ENCODE data around the gene LCT.

The LCT gene

GRCh38 chr2:135820003-135820618, 16.9 kb downstream of the LCT start:
- ChIA-PET POLR2A (interaction anchor here (0.7 kb wide), 1 partner anchor 75 kb away, joined by 3 read pairs; no protein-coding TSS in a partner anchor), CTCF (interaction anchor here (0.6 kb wide), 1 partner anchor 792 kb away, joined by 5 read pairs; no protein-coding TSS in a partner anchor)
- H3K4me1 ChIP-seq (ENCODE audit: control insufficient read depth, insufficient read depth, low read length), result no peaks in the 10 kb centered on the region
- H3K4me3 ChIP-seq (ENCODE audit: low read depth, low read length), result no peak overlapping the region
- TF ChIP-seq SCRT2 (tag by site-specific recombination; IDR thresholded peaks at IDR 0.05) (no peak), ZNF510 (tag by site-specific recombination; IDR thresholded peaks at IDR 0.05; ENCODE audit: insufficient replicate concordance) (no peak), ZSCAN30 (tag by site-specific recombination; IDR thresholded peaks at IDR 0.05) (no peak), ZNF292 (tag by site-specific recombination; IDR thresholded peaks at IDR 0.05; ENCODE audit: borderline replicate concordance, low read depth) (no peak), ZNF76 (tag by site-specific recombination; IDR thresholded peaks at IDR 0.05; ENCODE audit: borderline replicate concordance, low read depth) (no peak), ZBTB49 (tag by site-specific recombination; IDR thresholded peaks at IDR 0.05; ENCODE audit: low read depth) (no peak), ZNF548 (tag by site-specific recombination; IDR thresholded peaks at IDR 0.05) (no peak), ZSCAN16 (tag by site-specific recombination; IDR thresholded peaks at IDR 0.05) (no peak), IKZF3 (tag by site-specific recombination; IDR thresholded peaks at IDR 0.05) (no peak), ZNF792 (tag by site-specific recombination; IDR thresholded peaks at IDR 0.05) (no peak), SALL2 (tag by site-specific recombination; IDR thresholded peaks at IDR 0.05; ENCODE audit: borderline replicate concordance) (no peak), ZNF426 (tag by site-specific recombination; IDR thresholded peaks at IDR 0.05) (no peak)
- no peak overlapping the region for H3K27ac ChIP-seq (ENCODE audit: extremely low read depth, low read depth, low read length)
- H3K36me3 ChIP-seq (ENCODE audit: control insufficient read depth in 2 of 2, insufficient read depth in 1 of 2, low read length in 2 of 2), result no peaks in the 10 kb centered on the region
- no peaks in the 10 kb centered on the region for H3K9me3 ChIP-seq (ENCODE audit: control insufficient read depth, insufficient read depth, low read depth, low read length)

GRCh38 chr2:135818937-135819610, 17.9 kb downstream of the LCT start:
- POLR2A ChIA-PET, result no interaction called here
- CTCF ChIA-PET, result interaction anchor here (0.6 to 1.0 kb wide), 2 partner anchors 23 to 807 kb away, joined by 3 to 5 read pairs; no protein-coding TSS in a partner anchor
- Histone ChIP-seq H3K9me3 (ENCODE audit: control insufficient read depth, insufficient read depth, low read depth, low read length) (no peaks in the 10 kb centered on the region), H3K27ac (ENCODE audit: extremely low read depth, low read depth, low read length) (no peak overlapping the region), H3K4me3 (ENCODE audit: low read depth, low read length) (no peak overlapping the region), H3K36me3 (ENCODE audit: control insufficient read depth in 2 of 2, insufficient read depth in 1 of 2, low read length in 2 of 2) (no peaks in the 10 kb centered on the region), H3K4me1 (ENCODE audit: control insufficient read depth, insufficient read depth, low read length) (no peaks in the 10 kb centered on the region)
- TF ChIP-seq ZBTB17 (tag by site-specific recombination; IDR thresholded peaks at IDR 0.05), result no peak
- TF ChIP-seq ZNF366 (tag by site-specific recombination; conservative IDR thresholded peaks at IDR 0.05), result no peak
- no peak for TF ChIP-seq ZBTB20 (tag by site-specific recombination; IDR thresholded peaks at IDR 0.05)
- no peak for TF ChIP-seq GFI1B (tag by site-specific recombination; IDR thresholded peaks at IDR 0.05)
- TF ChIP-seq CTCF (tag by site-specific recombination; IDR thresholded peaks at IDR 0.05), result no peak
- TF ChIP-seq ZNF132 (tag by site-specific recombination; IDR thresholded peaks at IDR 0.05; ENCODE audit: borderline replicate concordance), result no peak
- no peak for TF ChIP-seq ZNF626 (tag by site-specific recombination; IDR thresholded peaks at IDR 0.05)
- TF ChIP-seq ZNF416 (tag by site-specific recombination; IDR thresholded peaks at IDR 0.05), result no peak
- TF ChIP-seq MEIS1 (CRISPR knock-in tag; IDR thresholded peaks at IDR 0.05; ENCODE audit: borderline replicate concordance), result no peak
- no peak for TF ChIP-seq ZNF140 (tag by site-specific recombination; IDR thresholded peaks at IDR 0.05)
- no peak for TF ChIP-seq HIC1 (tag by site-specific recombination; IDR thresholded peaks at IDR 0.05)
- TF ChIP-seq ZNF530 (tag by site-specific recombination; IDR thresholded peaks at IDR 0.05; ENCODE audit: low read depth), result no peak
- TF ChIP-seq ZNF580 (tag by site-specific recombination; IDR thresholded peaks at IDR 0.05), result no peak
- TF ChIP-seq ZNF112 (tag by site-specific recombination; IDR thresholded peaks at IDR 0.05), result no peak
- no peak for TF ChIP-seq WT1 (tag by site-specific recombination; IDR thresholded peaks at IDR 0.05)
- TF ChIP-seq ZNF658 (tag by site-specific recombination; IDR thresholded peaks at IDR 0.05), result no peak
- no peak for TF ChIP-seq BCL11B (tag by site-specific recombination; IDR thresholded peaks at IDR 0.05; ENCODE audit: low read depth)
